HEK293 (cell line): ENCODE data around the gene MEAK7.

Experiments used
- MZF1 ChIP-seq: fragments of 450-650 bp; formaldehyde crosslinking; IDR thresholded peaks from 2 replicates; pipeline ENCODE4 v1.5.1; 2017; ENCODE audit warnings: missing biosample characterization, missing genetic modification characterization, borderline replicate concordance
- REST ChIP-seq: fragments of 450-650 bp; formaldehyde crosslinking; IDR thresholded peaks from 2 replicates; pipeline ENCODE4 v1.5.1; 2016; ENCODE audit warnings: missing biosample characterization, missing genetic modification characterization
- YY1 ChIP-seq: fragments of 450-650 bp; formaldehyde crosslinking; IDR thresholded peaks from 2 replicates; pipeline ENCODE4 v1.5.1; 2018; ENCODE audit warnings: missing biosample characterization, missing genetic modification characterization
- ZNF10 ChIP-seq: fragments of 450-650 bp; formaldehyde crosslinking; IDR thresholded peaks from 2 replicates; pipeline ENCODE4 v1.5.1; 2017; ENCODE audit warnings: missing biosample characterization, missing genetic modification characterization
- ZNF426 ChIP-seq: fragments of 450-650 bp; formaldehyde crosslinking; IDR thresholded peaks from 2 replicates; pipeline ENCODE4 v1.5.1; 2017; ENCODE audit warnings: missing biosample characterization, missing genetic modification characterization, mild to moderate bottlenecking, inconsistent platforms, moderate library complexity
- TF ChIP-seq, protein P1 (sequence below): fragments of 450-650 bp; formaldehyde crosslinking; IDR thresholded peaks from 2 replicates; pipeline ENCODE4 v1.5.1; 2017; ENCODE audit warnings: missing biosample characterization, missing genetic modification characterization
- TF ChIP-seq, protein P2 (sequence below): fragments of 450-650 bp; formaldehyde crosslinking; IDR thresholded peaks from 2 replicates; pipeline ENCODE4 v1.5.1; 2016; ENCODE audit warnings: missing biosample characterization, missing genetic modification characterization

- TF ChIP-seq, protein P1, sequence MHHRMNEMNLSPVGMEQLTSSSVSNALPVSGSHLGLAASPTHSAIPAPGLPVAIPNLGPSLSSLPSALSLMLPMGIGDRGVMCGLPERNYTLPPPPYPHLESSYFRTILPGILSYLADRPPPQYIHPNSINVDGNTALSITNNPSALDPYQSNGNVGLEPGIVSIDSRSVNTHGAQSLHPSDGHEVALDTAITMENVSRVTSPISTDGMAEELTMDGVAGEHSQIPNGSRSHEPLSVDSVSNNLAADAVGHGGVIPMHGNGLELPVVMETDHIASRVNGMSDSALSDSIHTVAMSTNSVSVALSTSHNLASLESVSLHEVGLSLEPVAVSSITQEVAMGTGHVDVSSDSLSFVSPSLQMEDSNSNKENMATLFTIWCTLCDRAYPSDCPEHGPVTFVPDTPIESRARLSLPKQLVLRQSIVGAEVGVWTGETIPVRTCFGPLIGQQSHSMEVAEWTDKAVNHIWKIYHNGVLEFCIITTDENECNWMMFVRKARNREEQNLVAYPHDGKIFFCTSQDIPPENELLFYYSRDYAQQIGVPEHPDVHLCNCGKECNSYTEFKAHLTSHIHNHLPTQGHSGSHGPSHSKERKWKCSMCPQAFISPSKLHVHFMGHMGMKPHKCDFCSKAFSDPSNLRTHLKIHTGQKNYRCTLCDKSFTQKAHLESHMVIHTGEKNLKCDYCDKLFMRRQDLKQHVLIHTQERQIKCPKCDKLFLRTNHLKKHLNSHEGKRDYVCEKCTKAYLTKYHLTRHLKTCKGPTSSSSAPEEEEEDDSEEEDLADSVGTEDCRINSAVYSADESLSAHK, result no peak
- TF ChIP-seq YY1 (tag by site-specific recombination) (no peak), MZF1 (tag by site-specific recombination) (no peak), ZNF426 (tag by site-specific recombination) (no peak), REST (no peak), ZNF10 (tag by site-specific recombination) (no peak)
- TF ChIP-seq, protein P2, sequence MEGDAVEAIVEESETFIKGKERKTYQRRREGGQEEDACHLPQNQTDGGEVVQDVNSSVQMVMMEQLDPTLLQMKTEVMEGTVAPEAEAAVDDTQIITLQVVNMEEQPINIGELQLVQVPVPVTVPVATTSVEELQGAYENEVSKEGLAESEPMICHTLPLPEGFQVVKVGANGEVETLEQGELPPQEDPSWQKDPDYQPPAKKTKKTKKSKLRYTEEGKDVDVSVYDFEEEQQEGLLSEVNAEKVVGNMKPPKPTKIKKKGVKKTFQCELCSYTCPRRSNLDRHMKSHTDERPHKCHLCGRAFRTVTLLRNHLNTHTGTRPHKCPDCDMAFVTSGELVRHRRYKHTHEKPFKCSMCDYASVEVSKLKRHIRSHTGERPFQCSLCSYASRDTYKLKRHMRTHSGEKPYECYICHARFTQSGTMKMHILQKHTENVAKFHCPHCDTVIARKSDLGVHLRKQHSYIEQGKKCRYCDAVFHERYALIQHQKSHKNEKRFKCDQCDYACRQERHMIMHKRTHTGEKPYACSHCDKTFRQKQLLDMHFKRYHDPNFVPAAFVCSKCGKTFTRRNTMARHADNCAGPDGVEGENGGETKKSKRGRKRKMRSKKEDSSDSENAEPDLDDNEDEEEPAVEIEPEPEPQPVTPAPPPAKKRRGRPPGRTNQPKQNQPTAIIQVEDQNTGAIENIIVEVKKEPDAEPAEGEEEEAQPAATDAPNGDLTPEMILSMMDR (tag by site-specific recombination), result no peak
These were observed 15.3 kb downstream of the MEAK7 start for GRCh38 chr16:84489131-84489530.
